Ectodermal cell (in vitro differentiated cells): ENCODE results near the gene SARS1.

Experiments used
- H3K27ac ChIP-seq: 2 replicates; pipeline ENCODE4 v1.7.0; 2013; ENCODE audit warnings: mild to moderate bottlenecking, low read depth, low read length; ENCODE audit not compliant: insufficient read depth, poor library complexity, severe bottlenecking
- H3K27me3 ChIP-seq: 2 replicates; pipeline ENCODE4 v1.7.0; 2013; ENCODE audit warnings: mild to moderate bottlenecking, low read length; ENCODE audit not compliant: insufficient read depth, control insufficient read depth, poor library complexity, severe bottlenecking
- H3K36me3 ChIP-seq: one replicate; pipeline ENCODE4 v1.7.0; 2013; ENCODE audit warnings: low read length; ENCODE audit not compliant: control insufficient read depth, insufficient read depth
- H3K4me1 ChIP-seq: one replicate; pipeline ENCODE4 v1.7.0; 2013; ENCODE audit warnings: low read length; ENCODE audit not compliant: control insufficient read depth, insufficient read depth
- H3K4me3 ChIP-seq: 2 replicates; pipeline ENCODE4 v1.7.0; 2013; ENCODE audit warnings: low read depth, low read length, control low read depth; ENCODE audit not compliant: insufficient read depth
- H3K9me3 ChIP-seq: 2 replicates; pipeline ENCODE4 v1.7.0; 2013; ENCODE audit warnings: mild to moderate bottlenecking, low read length, moderate library complexity; ENCODE audit not compliant: control insufficient read depth
- WGBS, 2 experiments: methylation state at CpG; one replicate each; pipeline ENCODE4 v1.1.7; 2013; ENCODE audit warnings: missing lambda C conversion rate in 2 of 2; 5-methylcytosine and 5-hydroxymethylcytosine counted together

The SARS1 gene

GRCh38 chr1:109248797-109249629 lies 35.3 kb downstream of the SARS1 start, which contains the start of gene CELSR2:
Gene CELSR2, plus strand, starts transcription at chr1:109249539. Its CDS starts 541 bp downstream, at chr1:109250080.
- Histone ChIP-seq H3K27ac (no peak within 1 kb of the TSS), H3K4me1 (peaks cover 17% of the 10 kb centered on the region), H3K9me3 (no peaks in the 10 kb centered on the region), H3K27me3 (peaks cover 12% of the 10 kb centered on the region), H3K4me3 (peak within 1 kb of the TSS; percentile 46), H3K36me3 (peaks cover 14% of the 10 kb centered on the region)
- WGBS, 2 experiments, result 9 to 11% methylated on average over 49 of the region's 49 CpGs

- Histone ChIP-seq H3K4me3 (peak overlapping the region; percentile 46), H3K36me3 (peaks cover 14% of the 10 kb centered on the region), H3K27ac (no peak overlapping the region), H3K4me1 (peaks cover 26% of the 10 kb centered on the region), H3K27me3 (peaks cover 12% of the 10 kb centered on the region), H3K9me3 (no peaks in the 10 kb centered on the region)
- 3% methylated on average over 80 of the region's 80 CpGs for WGBS, 2 experiments
Measured at GRCh38 chr1:109249654-109250401, 36.1 kb downstream of the SARS1 start.

DNA sequence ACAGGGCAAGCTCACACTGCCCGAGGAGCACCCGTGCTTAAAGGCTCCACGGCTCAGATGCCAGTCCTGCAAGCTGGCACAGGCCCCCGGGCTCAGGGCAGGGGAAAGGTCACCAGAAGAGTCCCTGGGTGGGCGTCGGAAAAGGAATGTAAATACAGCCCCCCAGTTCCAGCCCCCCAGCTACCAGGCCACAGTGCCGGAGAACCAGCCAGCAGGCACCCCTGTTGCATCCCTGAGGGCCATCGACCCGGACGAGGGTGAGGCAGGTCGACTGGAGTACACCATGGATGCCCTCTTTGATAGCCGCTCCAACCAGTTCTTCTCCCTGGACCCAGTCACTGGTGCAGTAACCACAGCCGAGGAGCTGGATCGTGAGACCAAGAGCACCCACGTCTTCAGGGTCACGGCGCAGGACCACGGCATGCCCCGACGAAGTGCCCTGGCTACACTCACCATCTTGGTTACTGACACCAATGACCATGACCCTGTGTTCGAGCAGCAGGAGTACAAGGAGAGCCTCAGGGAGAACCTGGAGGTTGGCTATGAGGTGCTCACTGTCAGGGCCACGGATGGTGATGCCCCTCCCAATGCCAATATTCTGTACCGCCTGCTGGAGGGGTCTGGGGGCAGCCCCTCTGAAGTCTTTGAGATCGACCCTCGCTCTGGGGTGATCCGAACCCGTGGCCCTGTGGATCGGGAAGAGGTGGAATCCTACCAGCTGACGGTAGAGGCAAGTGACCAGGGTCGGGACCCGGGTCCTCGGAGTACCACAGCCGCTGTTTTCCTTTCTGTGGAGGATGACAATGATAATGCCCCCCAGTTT lies 36.9 kb downstream of the SARS1 start:
- no peak overlapping the region for H3K27ac ChIP-seq
- peaks cover 14% of the 10 kb centered on the region for H3K36me3 ChIP-seq
- no peaks in the 10 kb centered on the region for H3K9me3 ChIP-seq
- peaks cover 34% of the 10 kb centered on the region for H3K4me1 ChIP-seq
- H3K4me3 ChIP-seq, result peak overlapping the region; percentile 46
- H3K27me3 ChIP-seq, result peaks cover 12% of the 10 kb centered on the region
- 94% methylated on average over 33 of the region's 33 CpGs for WGBS, 2 experiments

- 96 to 97% methylated on average over 32 of the region's 32 CpGs for WGBS, 2 experiments
- H3K27ac ChIP-seq, result no peak overlapping the region
- H3K4me3 ChIP-seq, result no peak overlapping the region
- H3K4me1 ChIP-seq, result peaks cover 41% of the 10 kb centered on the region
- H3K27me3 ChIP-seq, result peaks cover 12% of the 10 kb centered on the region
- H3K9me3 ChIP-seq, result no peaks in the 10 kb centered on the region
- peaks cover 14% of the 10 kb centered on the region for H3K36me3 ChIP-seq
Measured at GRCh38 chr1:109251277-109252166, 37.8 kb downstream of the SARS1 start.

- no peaks in the 10 kb centered on the region for H3K9me3 ChIP-seq
- 95 to 96% methylated on average over 31 of the region's 31 CpGs for WGBS, 2 experiments
- peaks cover 14% of the 10 kb centered on the region for H3K36me3 ChIP-seq
- H3K4me3 ChIP-seq, result no peak overlapping the region
- no peak overlapping the region for H3K27ac ChIP-seq
- H3K4me1 ChIP-seq, result peaks cover 40% of the 10 kb centered on the region
- H3K27me3 ChIP-seq, result peaks cover 11% of the 10 kb centered on the region
Measured at GRCh38 chr1:109252167-109252892, 38.6 kb downstream of the SARS1 start.

GRCh38 chr1:109252893-109253802 lies 39.4 kb downstream of the SARS1 start:
- Histone ChIP-seq H3K27ac (peak overlapping the region; percentile 95), H3K4me3 (no peak overlapping the region)

DNA sequence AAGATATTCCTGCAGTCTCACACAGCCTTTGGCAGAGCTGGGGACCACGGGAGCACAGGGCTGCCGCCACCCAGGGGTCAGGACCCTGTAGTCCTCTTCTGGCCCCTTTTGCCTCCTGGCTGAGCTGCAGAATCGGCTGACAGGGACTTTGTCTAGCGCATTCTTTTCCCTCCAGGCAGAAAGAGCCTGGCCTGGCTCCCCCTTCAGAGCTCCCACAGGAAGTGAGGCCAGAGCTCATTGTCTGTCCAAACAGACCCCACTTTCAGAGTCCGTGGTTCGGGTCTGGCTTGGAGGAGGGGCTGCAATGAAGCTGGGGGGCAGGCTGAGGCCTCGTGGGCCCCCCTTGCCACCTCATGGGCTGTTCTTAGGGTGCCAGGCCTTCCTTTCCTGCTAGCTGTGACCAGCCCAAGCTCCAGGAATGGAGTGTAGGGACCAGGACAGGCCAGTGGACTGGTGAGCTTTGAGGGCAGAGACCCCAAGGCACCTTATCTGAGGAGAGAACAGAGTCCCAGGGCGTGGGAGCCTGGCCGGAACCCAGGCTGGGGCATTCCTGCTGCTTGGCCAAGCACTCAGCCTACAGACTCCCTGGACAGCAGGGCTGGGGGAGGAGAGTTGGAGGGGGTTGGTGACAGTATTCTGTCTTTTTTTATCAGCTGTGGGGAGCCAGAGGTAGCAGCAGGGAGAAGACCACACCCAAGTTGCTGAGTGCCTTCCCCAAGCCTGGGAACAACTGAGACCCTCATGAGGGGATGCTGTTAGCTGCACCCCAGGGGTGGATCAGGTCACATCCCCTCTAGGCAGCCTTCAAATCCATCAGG lies 40.3 kb downstream of the SARS1 start:
- Histone ChIP-seq H3K27ac (peak overlapping the region; percentile 95), H3K4me1 (peaks cover 37% of the 10 kb centered on the region), H3K9me3 (no peaks in the 10 kb centered on the region), H3K36me3 (peaks cover 14% of the 10 kb centered on the region), H3K27me3 (peaks cover 4% of the 10 kb centered on the region), H3K4me3 (peak overlapping the region; percentile 32)
- 25 to 35% methylated on average over 9 of the region's 9 CpGs for WGBS, 2 experiments

More at GRCh38 chr1:109252893-109253802, 39.4 kb downstream of the SARS1 start:
- H3K27me3 ChIP-seq, result peaks cover 4% of the 10 kb centered on the region
- H3K36me3 ChIP-seq, result peaks cover 14% of the 10 kb centered on the region
- H3K4me1 ChIP-seq, result peaks cover 35% of the 10 kb centered on the region
- WGBS, 2 experiments, result 80 to 81% methylated on average over 33 of the region's 33 CpGs
- no peaks in the 10 kb centered on the region for H3K9me3 ChIP-seq

DNA sequence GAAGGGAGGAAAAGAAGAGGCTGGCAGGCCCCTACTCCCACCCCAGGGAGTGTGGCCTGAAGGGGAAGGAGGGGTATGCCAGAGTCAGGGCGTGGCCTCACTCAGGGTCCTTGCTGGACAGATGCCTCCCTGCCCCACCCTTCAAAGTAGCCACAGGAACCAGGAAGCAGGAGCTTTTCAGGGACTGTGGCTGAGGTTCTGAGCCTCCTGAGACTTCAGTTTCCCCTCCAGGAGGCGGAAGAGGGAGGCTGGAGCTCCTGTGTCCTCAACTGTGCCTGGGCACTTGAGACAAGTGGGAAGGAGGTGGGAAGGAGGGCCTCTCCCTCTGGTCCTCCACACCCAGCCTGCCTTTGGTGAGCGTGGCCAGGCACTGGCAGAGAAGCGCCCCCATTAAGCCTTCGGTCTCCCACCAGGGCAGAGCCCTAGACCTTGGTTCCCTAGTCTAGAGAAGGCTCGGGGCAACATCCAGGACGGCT lies 40.9 kb downstream of the SARS1 start:
- H3K4me1 ChIP-seq, result peaks cover 44% of the 10 kb centered on the region
- H3K27ac ChIP-seq, result peak overlapping the region; percentile 95
- no peaks in the 10 kb centered on the region for H3K9me3 ChIP-seq
- peaks cover 14% of the 10 kb centered on the region for H3K36me3 ChIP-seq
- H3K27me3 ChIP-seq, result peaks cover 4% of the 10 kb centered on the region
- peak overlapping the region; percentile 32 for H3K4me3 ChIP-seq
- WGBS, 2 experiments, result 53 to 55% methylated on average over 7 of the region's 7 CpGs
